Keratinocyte (primary cell): ENCODE measurements around the gene USP37. TPM values are rescaled to one million over a fixed set of nuclear protein-coding genes. Genes with fewer than 3 reads are reported as not detected.

Source experiments
- DNase-seq: peaks from one replicate; pipeline ENCODE4 v3.0.0-alpha.2; 2011; ENCODE audit warnings: low read depth, missing footprints, low spot score
- FAIRE-seq: peaks from 2 replicates; lab custom pipeline; 2011; peaks lifted over from hg19 to GRCh38; lab: Jason Lieb, UNC
- H2AFZ ChIP-seq: 2 replicates; pipeline ENCODE4 v1.6.0; 2012; ENCODE audit warnings: low read length, control low read depth, inconsistent platforms; ENCODE audit not compliant: control insufficient read depth
- H3K27ac ChIP-seq: 2 replicates; pipeline ENCODE4 v1.5.1; 2011; ENCODE audit warnings: low read length; ENCODE audit not compliant: control insufficient read depth, insufficient read depth
- H3K27me3 ChIP-seq: 3 replicates; pipeline ENCODE4 v1.6.0; 2011; ENCODE audit warnings: low read length; ENCODE audit not compliant: control insufficient read depth, insufficient read depth; ENCODE audit errors: extremely low read depth
- H3K36me3 ChIP-seq, 2 experiments: 2 replicates in 1 of 2; 3 replicates in 1 of 2; pipeline ENCODE4 v1.5.1; 2011; ENCODE audit warnings: low read length in 2 of 2, mild to moderate bottlenecking in 1 of 2; ENCODE audit not compliant: control insufficient read depth in 2 of 2, insufficient read depth in 2 of 2; ENCODE audit errors: extremely low read depth in 1 of 2
- H3K4me1 ChIP-seq: 3 replicates; pipeline ENCODE4 v1.5.1; 2011; ENCODE audit warnings: low read length; ENCODE audit not compliant: control insufficient read depth, insufficient read depth; ENCODE audit errors: extremely low read depth
- H3K4me2 ChIP-seq: 3 replicates; pipeline ENCODE4 v1.6.0; 2011; ENCODE audit warnings: low read depth, low read length; ENCODE audit not compliant: control insufficient read depth, insufficient read depth; ENCODE audit errors: extremely low read depth
- H3K4me3 ChIP-seq, 3 experiments: fragments of 200-600 bp in 1 of 3; sonication (generic) in 1 of 3; 2 replicates in 2 of 3; 3 replicates in 1 of 3; pipeline ENCODE4 v1.5.1; 2011 to 2016; ENCODE audit warnings: low read length in 3 of 3, mild to moderate bottlenecking in 3 of 3, control low read depth in 2 of 3, inconsistent platforms in 1 of 3, low read depth in 1 of 3, mixed read lengths in 1 of 3, mixed run types in 1 of 3, moderate library complexity in 1 of 3; ENCODE audit not compliant: control insufficient read depth in 2 of 3, insufficient read depth in 2 of 3; ENCODE audit errors: extremely low read depth in 1 of 3
- H3K79me2 ChIP-seq: 2 replicates; pipeline ENCODE4 v1.6.0; 2012; ENCODE audit warnings: low read length; ENCODE audit not compliant: control insufficient read depth, insufficient read depth
- H3K9ac ChIP-seq: 3 replicates; pipeline ENCODE4 v1.6.0; 2011; ENCODE audit warnings: low read length; ENCODE audit not compliant: control insufficient read depth, insufficient read depth; ENCODE audit errors: extremely low read depth
- H3K9me1 ChIP-seq: 3 replicates; pipeline ENCODE4 v1.6.0; 2011; ENCODE audit warnings: low read length; ENCODE audit not compliant: control insufficient read depth, insufficient read depth; ENCODE audit errors: extremely low read depth
- H3K9me3 ChIP-seq: 2 replicates; pipeline ENCODE4 v1.5.1; 2012; ENCODE audit warnings: low read depth, low read length; ENCODE audit not compliant: control insufficient read depth
- H4K20me1 ChIP-seq: 3 replicates; pipeline ENCODE4 v1.6.0; 2011; ENCODE audit warnings: low read length; ENCODE audit not compliant: control insufficient read depth, insufficient read depth; ENCODE audit errors: extremely low read depth
- EZH2 ChIP-seq: IDR thresholded peaks from one replicate; pipeline ENCODE4 v1.6.1; 2012; ENCODE audit warnings: inconsistent platforms, mild to moderate bottlenecking, low read length, moderate library complexity
- dilution Hi-C: fragments of 300-500 bp; cut with MboI; formaldehyde crosslinking; loops from one replicate; pipeline ENCODE4 v1.7.0; 2020; ENCODE audit warnings: low sequenced_read_pairs; ENCODE audit not compliant: extremely low pct_ligation_motif_present
- polyA plus RNA-seq, 5 experiments: library from polyadenylated mRNA; depleted of rRNA in 3 of 5; stranded (reverse) in 3 of 5; stranded (forward) in 1 of 5; unstranded in 1 of 5; fragments of >200 nt; gene quantifications; 1 replicate in 1 of 5; 2 replicates in 3 of 5; 3 replicates in 1 of 5; pipeline versions ENCODE4 v1.2.1 to v1.2.3, GENCODE V29; 2011 to 2012; ENCODE audit warnings: missing spikeins in 2 of 5, low read depth in 1 of 5, low replicate concordance in 1 of 5
- TF ChIP-seq, protein P1 (sequence below), 3 experiments: IDR thresholded peaks in 1 of 3; conservative IDR thresholded peaks in 1 of 3; optimal IDR thresholded peaks in 1 of 3; 2 replicates in 2 of 3; 3 replicates in 1 of 3; pipeline versions ENCODE3 to v1.5.1; 2011; ENCODE audit warnings: low read length in 3 of 3, mild to moderate bottlenecking in 3 of 3, moderate library complexity in 2 of 3, control low read depth in 1 of 3, inconsistent platforms in 1 of 3; ENCODE audit not compliant: insufficient read depth in 2 of 3; ENCODE audit errors: extremely low read depth in 1 of 3

The USP37 gene
- polyA plus RNA-seq, 1 donor (not counting 4 experiments of a cell fraction or from before 2014, with no cell fraction given): 4.2 TPM

DNA sequence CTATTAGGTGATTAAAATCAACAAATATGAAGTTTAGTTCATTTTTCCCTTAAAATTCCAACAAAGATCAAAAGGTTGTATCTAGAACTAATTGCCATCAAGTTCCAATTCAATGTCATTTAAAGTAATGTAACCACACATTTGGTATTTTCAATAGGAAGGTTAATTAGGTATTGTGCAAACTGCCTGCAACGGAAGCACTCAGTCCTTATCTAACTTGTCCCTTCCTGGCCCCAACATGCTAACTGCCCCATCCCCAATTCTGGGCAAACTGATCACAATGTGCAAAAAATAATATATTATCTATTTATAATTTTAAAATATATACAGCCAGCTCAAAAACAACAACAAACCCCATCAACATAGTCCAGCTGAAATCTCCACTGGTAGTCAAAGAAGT lies 116.1 kb downstream of the USP37 start:
- no peaks in the 10 kb centered on the region for H3K9me1 ChIP-seq
- H3K4me3 ChIP-seq: no peak overlapping the region
- DNase-seq (no peak), FAIRE-seq (no peak)
- H3K9me3 ChIP-seq: no peaks in the 10 kb centered on the region
- dilution Hi-C loops: no loop called here
- peaks cover 2% of the 10 kb centered on the region in 2 experiments for H3K36me3 ChIP-seq
- H3K27ac ChIP-seq: no peak overlapping the region
- H4K20me1 ChIP-seq: no peaks in the 10 kb centered on the region
- TF ChIP-seq, protein P1, sequence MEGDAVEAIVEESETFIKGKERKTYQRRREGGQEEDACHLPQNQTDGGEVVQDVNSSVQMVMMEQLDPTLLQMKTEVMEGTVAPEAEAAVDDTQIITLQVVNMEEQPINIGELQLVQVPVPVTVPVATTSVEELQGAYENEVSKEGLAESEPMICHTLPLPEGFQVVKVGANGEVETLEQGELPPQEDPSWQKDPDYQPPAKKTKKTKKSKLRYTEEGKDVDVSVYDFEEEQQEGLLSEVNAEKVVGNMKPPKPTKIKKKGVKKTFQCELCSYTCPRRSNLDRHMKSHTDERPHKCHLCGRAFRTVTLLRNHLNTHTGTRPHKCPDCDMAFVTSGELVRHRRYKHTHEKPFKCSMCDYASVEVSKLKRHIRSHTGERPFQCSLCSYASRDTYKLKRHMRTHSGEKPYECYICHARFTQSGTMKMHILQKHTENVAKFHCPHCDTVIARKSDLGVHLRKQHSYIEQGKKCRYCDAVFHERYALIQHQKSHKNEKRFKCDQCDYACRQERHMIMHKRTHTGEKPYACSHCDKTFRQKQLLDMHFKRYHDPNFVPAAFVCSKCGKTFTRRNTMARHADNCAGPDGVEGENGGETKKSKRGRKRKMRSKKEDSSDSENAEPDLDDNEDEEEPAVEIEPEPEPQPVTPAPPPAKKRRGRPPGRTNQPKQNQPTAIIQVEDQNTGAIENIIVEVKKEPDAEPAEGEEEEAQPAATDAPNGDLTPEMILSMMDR (optimal IDR thresholded peaks at IDR 0.05 in 1 of 3, IDR thresholded peaks at IDR 0.05 in 1 of 3, conservative IDR thresholded peaks at IDR 0.05 in 1 of 3; ENCODE audit: extremely low read depth in 1 of 3, insufficient read depth in 2 of 3, low read length in 3 of 3): no peak
- no peak for TF ChIP-seq EZH2
- H3K9ac ChIP-seq: no peak overlapping the region
- H2AFZ ChIP-seq: no peak overlapping the region
- no peaks in the 10 kb centered on the region for H3K79me2 ChIP-seq
- H3K4me2 ChIP-seq: no peak overlapping the region
- no peaks in the 10 kb centered on the region for H3K27me3 ChIP-seq
- H3K4me1 ChIP-seq: peaks cover 18% of the 10 kb centered on the region

DNA sequence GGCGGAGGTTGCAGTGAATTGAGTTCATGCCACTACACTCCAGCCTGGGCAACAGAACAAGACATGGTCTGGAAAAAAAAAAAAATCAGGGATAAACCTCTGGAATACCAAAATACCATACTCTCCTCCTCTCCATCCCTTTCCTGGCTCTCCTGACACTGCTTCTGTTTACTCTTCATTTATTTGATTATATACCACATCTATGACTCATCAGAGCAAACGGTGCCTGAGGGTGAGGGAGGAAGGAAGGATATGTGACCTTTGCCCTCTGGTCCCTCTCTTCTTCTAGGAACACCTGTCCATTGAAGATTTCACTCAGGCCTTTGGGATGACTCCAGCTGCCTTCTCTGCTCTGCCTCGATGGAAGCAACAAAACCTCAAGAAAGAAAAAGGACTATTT lies 119.2 kb downstream of the USP37 start:
- H3K9me1 ChIP-seq: no peaks in the 10 kb centered on the region
- peaks cover 18% of the 10 kb centered on the region for H3K4me1 ChIP-seq
- H3K27ac ChIP-seq: no peak overlapping the region
- FAIRE-seq (no peak), DNase-seq (peak; percentile 15)
- H3K4me3 ChIP-seq: no peak overlapping the region
- no peaks in the 10 kb centered on the region for H4K20me1 ChIP-seq
- H3K27me3 ChIP-seq: no peaks in the 10 kb centered on the region
- no peak overlapping the region for H3K4me2 ChIP-seq
- H3K36me3 ChIP-seq: peaks cover 0 to 4% of the 10 kb centered on the region in 2 experiments
- H2AFZ ChIP-seq: no peak overlapping the region
- H3K9ac ChIP-seq: no peak overlapping the region
- H3K9me3 ChIP-seq: no peaks in the 10 kb centered on the region
- dilution Hi-C loops: no loop called here
- no peaks in the 10 kb centered on the region for H3K79me2 ChIP-seq
- TF ChIP-seq, protein P1 (optimal IDR thresholded peaks at IDR 0.05 in 1 of 3, IDR thresholded peaks at IDR 0.05 in 1 of 3, conservative IDR thresholded peaks at IDR 0.05 in 1 of 3; ENCODE audit: extremely low read depth in 1 of 3, insufficient read depth in 2 of 3, low read length in 3 of 3): no peak
- TF ChIP-seq EZH2: no peak
